HFFc6 (cell line): ENCODE data around the gene THEM4. TPM values are rescaled to one million over a fixed set of nuclear protein-coding genes. Genes with fewer than 3 reads are reported as not detected.

ENCODE experiments used
- DNase-seq: peaks from one replicate; pipeline ENCODE4 v3.0.0-alpha.2; 2018
- H3K27ac Mint-ChIP-seq: 2 replicates; pipeline ENCODE4 v1.8.0; 2020; ENCODE audit warnings: mild to moderate bottlenecking, mixed read lengths
- H3K27me3 Mint-ChIP-seq: 2 replicates; pipeline ENCODE4 v1.8.0; 2021; ENCODE audit warnings: mild to moderate bottlenecking, moderate library complexity, mixed read lengths; ENCODE audit not compliant: insufficient read depth
- H3K36me3 Mint-ChIP-seq: 2 replicates; pipeline ENCODE4 v1.8.0; 2021; ENCODE audit warnings: low read depth, mixed read lengths
- H3K4me1 Mint-ChIP-seq: 2 replicates; pipeline ENCODE4 v1.8.0; 2020; ENCODE audit warnings: low read depth, mixed read lengths
- H3K4me3 Mint-ChIP-seq: 2 replicates; pipeline ENCODE4 v1.8.0; 2020; ENCODE audit warnings: mild to moderate bottlenecking, moderate library complexity, mixed read lengths
- H3K9me3 Mint-ChIP-seq: 2 replicates; pipeline ENCODE4 v1.8.0; 2020; ENCODE audit warnings: mild to moderate bottlenecking, mixed read lengths
- total RNA-seq, 6 experiments: library from RNA; stranded (reverse); fragmentation: NEBNext Ultra II Directional; extraction: Animal tissue kit (Norgen Biotek cat#: 25700); gene quantifications; 2 replicates in 1 of 6; 3 replicates in 5 of 6; pipeline ENCODE4 v1.2.3, GENCODE V29; 2021
- TF ChIP-seq, protein P1 (sequence below): fragments of 200-600 bp; sonication (generic); IDR thresholded peaks from 2 replicates; pipeline ENCODE4 v1.5.0; 2021; ENCODE audit warnings: antibody characterized with exemption, mild to moderate bottlenecking

The THEM4 gene
- total RNA-seq, 6 experiments from 2014 or later, result 8.0 to 10.1 (median 9.3) TPM

DNA sequence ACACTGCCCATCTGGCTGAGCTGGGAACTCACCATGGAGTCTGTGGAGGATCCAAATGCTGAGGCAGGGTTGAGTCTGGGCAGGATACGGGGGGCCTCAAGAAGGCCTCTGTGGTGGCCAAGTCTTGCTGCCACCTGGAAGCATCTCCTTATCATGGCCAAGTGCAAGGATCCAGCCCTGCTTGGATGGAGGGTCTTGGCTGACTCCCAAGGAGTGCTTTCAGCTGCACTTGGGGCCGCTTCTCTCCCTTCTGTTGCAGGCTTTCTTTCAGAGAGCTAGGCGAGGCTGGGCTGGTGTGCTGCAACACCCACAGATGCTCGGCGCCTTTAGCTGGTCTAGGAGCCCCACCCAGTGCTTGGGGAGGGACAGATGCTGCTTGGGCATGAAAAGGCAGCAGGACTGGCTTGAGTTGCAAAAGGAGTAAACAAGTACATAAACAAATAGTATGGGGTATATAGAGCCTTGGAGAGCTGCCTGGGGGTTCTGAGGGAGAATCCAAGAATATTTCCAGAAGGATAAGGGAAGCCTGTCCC, 55.8 kb downstream of the THEM4 start, which contains the start of gene THEM5:
THEM5 (minus strand) TSS at position 302 of the 533 bp plus-strand sequence; CDS start at position 155, 147 bp downstream.
- H3K27ac Mint-ChIP-seq, result no peak within 1 kb of the TSS

DNA sequence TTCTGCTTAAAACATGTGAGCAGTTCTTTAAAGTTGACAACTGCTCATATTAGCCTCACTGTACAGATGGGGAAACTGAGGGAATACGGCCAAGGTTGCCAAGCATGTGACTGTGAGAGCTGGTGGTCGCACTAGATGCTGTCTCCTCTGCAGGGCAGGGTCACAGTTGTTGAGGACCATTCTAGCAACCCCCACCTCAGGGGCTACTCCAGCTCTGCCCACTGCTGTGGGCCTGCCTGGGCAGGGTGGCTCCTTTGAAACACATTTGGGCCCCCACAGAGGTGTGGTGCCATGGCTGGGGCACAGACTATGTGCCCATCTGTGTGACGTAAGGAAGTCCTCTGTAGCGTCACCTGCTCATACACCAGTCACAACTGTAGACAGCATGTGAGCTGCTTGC, 56.6 kb downstream of the THEM4 start:
- peaks cover 48% of the 10 kb centered on the region for H3K27me3 Mint-ChIP-seq
- H3K4me3 Mint-ChIP-seq, result no peak overlapping the region
- H3K27ac Mint-ChIP-seq, result no peak overlapping the region
- H3K4me1 Mint-ChIP-seq, result peaks cover 9% of the 10 kb centered on the region
- no peak for DNase-seq
- no peaks in the 10 kb centered on the region for H3K36me3 Mint-ChIP-seq
- TF ChIP-seq, protein P1, sequence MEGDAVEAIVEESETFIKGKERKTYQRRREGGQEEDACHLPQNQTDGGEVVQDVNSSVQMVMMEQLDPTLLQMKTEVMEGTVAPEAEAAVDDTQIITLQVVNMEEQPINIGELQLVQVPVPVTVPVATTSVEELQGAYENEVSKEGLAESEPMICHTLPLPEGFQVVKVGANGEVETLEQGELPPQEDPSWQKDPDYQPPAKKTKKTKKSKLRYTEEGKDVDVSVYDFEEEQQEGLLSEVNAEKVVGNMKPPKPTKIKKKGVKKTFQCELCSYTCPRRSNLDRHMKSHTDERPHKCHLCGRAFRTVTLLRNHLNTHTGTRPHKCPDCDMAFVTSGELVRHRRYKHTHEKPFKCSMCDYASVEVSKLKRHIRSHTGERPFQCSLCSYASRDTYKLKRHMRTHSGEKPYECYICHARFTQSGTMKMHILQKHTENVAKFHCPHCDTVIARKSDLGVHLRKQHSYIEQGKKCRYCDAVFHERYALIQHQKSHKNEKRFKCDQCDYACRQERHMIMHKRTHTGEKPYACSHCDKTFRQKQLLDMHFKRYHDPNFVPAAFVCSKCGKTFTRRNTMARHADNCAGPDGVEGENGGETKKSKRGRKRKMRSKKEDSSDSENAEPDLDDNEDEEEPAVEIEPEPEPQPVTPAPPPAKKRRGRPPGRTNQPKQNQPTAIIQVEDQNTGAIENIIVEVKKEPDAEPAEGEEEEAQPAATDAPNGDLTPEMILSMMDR, result no peak
- no peaks in the 10 kb centered on the region for H3K9me3 Mint-ChIP-seq

More for the DNA sequence above, 55.8 kb downstream of the THEM4 start, which contains the start of gene THEM5:
- H3K4me3 Mint-ChIP-seq, result no peak within 1 kb of the TSS
- no peaks in the 10 kb centered on the region for H3K36me3 Mint-ChIP-seq
- TF ChIP-seq, protein P1, result no peak
- DNase-seq, result no peak
- peaks cover 15% of the 10 kb centered on the region for H3K4me1 Mint-ChIP-seq
- peaks cover 41% of the 10 kb centered on the region for H3K27me3 Mint-ChIP-seq
- no peaks in the 10 kb centered on the region for H3K9me3 Mint-ChIP-seq

DNA sequence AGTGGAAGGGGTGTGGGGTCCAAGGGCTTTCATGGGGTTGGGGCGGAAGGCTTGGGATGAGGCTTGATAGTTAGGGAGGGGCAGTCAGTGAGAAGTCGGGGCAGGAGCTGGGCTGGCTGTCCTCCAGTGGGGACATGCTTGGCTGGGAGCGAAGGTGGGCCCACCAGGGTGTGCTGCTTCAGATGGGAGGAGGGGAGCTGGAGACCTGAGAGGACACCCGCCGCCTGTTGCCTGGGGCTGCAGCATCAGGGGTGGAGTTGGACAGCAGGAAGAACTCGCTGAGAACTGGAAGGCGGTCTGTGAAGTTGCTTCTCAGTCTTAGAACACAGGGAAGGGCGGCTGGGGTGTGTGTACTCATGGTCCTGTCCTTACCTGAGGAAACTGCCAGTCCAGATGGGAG, 57.4 kb downstream of the THEM4 start:
- H3K27me3 Mint-ChIP-seq, result peaks cover 50% of the 10 kb centered on the region

DNA sequence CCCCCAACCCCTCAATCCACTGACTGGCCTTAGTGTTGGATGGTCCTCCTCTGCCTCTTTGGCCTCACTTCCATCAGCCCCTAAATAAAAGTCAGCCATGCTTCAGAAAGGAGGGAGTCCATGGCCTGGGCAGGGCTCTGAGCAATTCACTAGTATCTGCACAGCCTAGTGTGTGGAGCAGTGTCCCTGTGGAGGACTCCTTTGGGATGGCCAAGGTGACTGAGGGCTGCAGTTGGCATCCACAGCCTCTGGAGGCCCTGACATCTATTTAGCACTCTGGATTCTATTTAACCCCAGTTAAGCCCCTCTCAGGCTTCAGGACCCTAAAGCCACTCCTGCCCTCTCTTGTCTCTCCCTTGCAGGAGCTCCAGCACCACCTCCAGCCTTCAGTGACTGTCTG, 59.4 kb downstream of the THEM4 start:
- peaks cover 60% of the 10 kb centered on the region for H3K27me3 Mint-ChIP-seq

More for the DNA sequence above, 57.4 kb downstream of the THEM4 start:
- TF ChIP-seq, protein P1, result no peak
- no peaks in the 10 kb centered on the region for H3K9me3 Mint-ChIP-seq
- no peaks in the 10 kb centered on the region for H3K36me3 Mint-ChIP-seq
- H3K4me3 Mint-ChIP-seq, result no peak overlapping the region
- peaks cover 9% of the 10 kb centered on the region for H3K4me1 Mint-ChIP-seq
- no peak overlapping the region for H3K27ac Mint-ChIP-seq
- DNase-seq, result no peak

DNA sequence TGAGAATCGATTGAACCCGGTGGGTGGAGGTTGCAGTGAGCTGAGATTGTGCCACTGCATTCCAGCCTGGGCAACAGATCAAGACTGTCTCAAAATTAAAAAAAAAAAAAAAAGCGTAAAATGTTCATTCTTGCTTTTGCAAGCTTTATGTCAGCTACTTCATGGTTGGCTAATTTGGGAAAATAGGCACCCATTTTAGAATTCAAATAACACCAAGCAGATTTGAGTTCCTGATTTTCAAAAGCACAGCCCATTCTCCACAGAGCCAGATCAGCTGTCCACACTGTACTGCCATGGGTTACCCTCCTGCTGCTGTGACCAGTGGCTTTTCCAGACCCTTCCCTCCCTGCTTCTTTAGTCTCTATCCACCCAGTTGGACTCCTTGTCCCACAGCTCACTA, 60.2 kb downstream of the THEM4 start:
- Mint-ChIP-seq H3K4me1 (peaks cover 11% of the 10 kb centered on the region), H3K36me3 (no peaks in the 10 kb centered on the region), H3K9me3 (no peaks in the 10 kb centered on the region), H3K4me3 (no peak overlapping the region), H3K27ac (no peak overlapping the region), H3K27me3 (peaks cover 67% of the 10 kb centered on the region)
- no peak for DNase-seq
- TF ChIP-seq, protein P1, result no peak

More for the DNA sequence above, 59.4 kb downstream of the THEM4 start:
- TF ChIP-seq, protein P1, result no peak
- Mint-ChIP-seq H3K4me3 (no peak overlapping the region), H3K9me3 (no peaks in the 10 kb centered on the region), H3K27ac (no peak overlapping the region), H3K36me3 (no peaks in the 10 kb centered on the region), H3K4me1 (peaks cover 11% of the 10 kb centered on the region)
- DNase-seq, result no peak
